Liver (tissue), 9 donors: ENCODE results near the gene GOLGA1. TPM values are rescaled to one million over a fixed set of nuclear protein-coding genes. Genes with fewer than 3 reads are reported as not detected.

ENCODE experiments used
- DNase-seq: peaks from one replicate; pipeline ENCODE4 v3.0.0-alpha.2; 2017; ENCODE audit warnings: low spot score
- H3K27ac ChIP-seq, 2 donors: one replicate each; pipeline ENCODE4 v1.7.0; 2013; ENCODE audit warnings: inconsistent platforms in 2 of 2, low read length in 2 of 2, control low read depth in 1 of 2, low read depth in 1 of 2, mild to moderate bottlenecking in 1 of 2
- H3K27me3 ChIP-seq, 4 donors: one replicate each; pipeline versions ENCODE4 v1.6.1 to v1.7.0; 2013; ENCODE audit warnings: low read length in 3 of 4, inconsistent platforms in 1 of 4, mild to moderate bottlenecking in 1 of 4, moderate library complexity in 1 of 4; ENCODE audit not compliant: control insufficient read depth in 4 of 4, insufficient read depth in 4 of 4
- H3K36me3 ChIP-seq, 4 donors: one replicate each; pipeline versions ENCODE4 v1.6.1 to v1.7.0; 2013; ENCODE audit warnings: low read length in 3 of 4, mild to moderate bottlenecking in 3 of 4, low read depth in 1 of 4, moderate library complexity in 1 of 4; ENCODE audit not compliant: control insufficient read depth in 4 of 4, insufficient read depth in 3 of 4
- H3K4me1 ChIP-seq, 4 donors: one replicate each; pipeline versions ENCODE4 v1.6.1 to v1.7.0; 2013; ENCODE audit warnings: low read length in 3 of 4, mild to moderate bottlenecking in 3 of 4, moderate library complexity in 1 of 4; ENCODE audit not compliant: control insufficient read depth in 4 of 4, insufficient read depth in 4 of 4
- H3K4me3 ChIP-seq, 3 donors: one replicate each; pipeline versions ENCODE4 v1.6.1 to v1.7.0; 2013; ENCODE audit warnings: low read length in 3 of 3, control low read depth in 1 of 3, low read depth in 1 of 3, mild to moderate bottlenecking in 1 of 3
- H3K9ac ChIP-seq, 2 donors: one replicate each; pipeline ENCODE4 v1.7.0; 2013; ENCODE audit warnings: low read length in 2 of 2, mild to moderate bottlenecking in 2 of 2, moderate library complexity in 2 of 2, control low read depth in 1 of 2, low read depth in 1 of 2
- H3K9me3 ChIP-seq, 4 donors: one replicate each; pipeline versions ENCODE4 v1.6.1 to v1.7.0; 2013; ENCODE audit warnings: low read length in 3 of 4; ENCODE audit not compliant: control insufficient read depth in 4 of 4
- EGR1 ChIP-seq, 2 donors: IDR thresholded peaks; 2 replicates each; pipeline ENCODE4 v1.6.1; 2016 to 2018; ENCODE audit warnings: antibody characterized with exemption in 2 of 2, low read depth in 2 of 2
- FOXA1 ChIP-seq: IDR thresholded peaks from 2 replicates; pipeline ENCODE4 v1.6.1; 2016; ENCODE audit warnings: antibody characterized with exemption
- FOXA2 ChIP-seq: IDR thresholded peaks from 2 replicates; pipeline ENCODE4 v1.6.1; 2016; ENCODE audit warnings: antibody characterized with exemption
- HNF4G ChIP-seq: IDR thresholded peaks from 2 replicates; pipeline ENCODE4 v1.6.1; 2016; ENCODE audit warnings: antibody characterized with exemption
- NR2F2 ChIP-seq: IDR thresholded peaks from 2 replicates; pipeline ENCODE4 v1.6.1; 2016; ENCODE audit warnings: antibody characterized with exemption
- SP1 ChIP-seq: IDR thresholded peaks from 2 replicates; pipeline ENCODE4 v1.6.1; 2018; ENCODE audit warnings: antibody characterized with exemption, mild to moderate bottlenecking
- WGBS: extraction: QIAGEN DNeasy Blood & Tissue Kit; methylation state at CpG from one replicate; pipeline ENCODE4 v1.1.7; 2013; 5-methylcytosine and 5-hydroxymethylcytosine counted together
- polyA plus RNA-seq, 2 donors: library from polyadenylated mRNA; stranded (reverse) in 1 of 2; unstranded in 1 of 2; fragments of 200-250 nt in 1 of 2; fragments of >200 nt in 1 of 2; fragmentation: Nextera tagmentation in 1 of 2; extraction: Ambion mirVana in 1 of 2; gene quantifications; one replicate each; pipeline versions ENCODE4 v1.2.1 to v1.2.3, GENCODE V29; 2013 to 2015
- total RNA-seq, 2 donors: library from RNA; depleted of rRNA; stranded (reverse); fragments of >200 nt; gene quantifications; one replicate each; pipeline ENCODE4 v1.2.3, GENCODE V29; 2014
- TF ChIP-seq, protein P1 (sequence below): IDR thresholded peaks from 2 replicates; pipeline ENCODE4 v1.6.1; 2016; ENCODE audit warnings: antibody characterized with exemption, mild to moderate bottlenecking
- TF ChIP-seq, protein P2 (sequence below): IDR thresholded peaks from 2 replicates; pipeline ENCODE4 v1.6.1; 2016; ENCODE audit warnings: antibody characterized with exemption
- TF ChIP-seq, protein P3 (sequence below): fragments of 150-350 bp; IDR thresholded peaks from 2 replicates; pipeline ENCODE4 v1.5.1; 2017; ENCODE audit warnings: improper control_type of control experiment, low read depth, low read length; ENCODE audit not compliant: missing input control
- donor health status: healthy.
- donor health status: healthy.
- donor health status: healthy.
- donor health status: healthy.
- donor health status: healthy.

The GOLGA1 gene
- total and polyA plus RNA-seq, 4 donors: 5.9 to 17.6 (median 8.9) TPM

DNA sequence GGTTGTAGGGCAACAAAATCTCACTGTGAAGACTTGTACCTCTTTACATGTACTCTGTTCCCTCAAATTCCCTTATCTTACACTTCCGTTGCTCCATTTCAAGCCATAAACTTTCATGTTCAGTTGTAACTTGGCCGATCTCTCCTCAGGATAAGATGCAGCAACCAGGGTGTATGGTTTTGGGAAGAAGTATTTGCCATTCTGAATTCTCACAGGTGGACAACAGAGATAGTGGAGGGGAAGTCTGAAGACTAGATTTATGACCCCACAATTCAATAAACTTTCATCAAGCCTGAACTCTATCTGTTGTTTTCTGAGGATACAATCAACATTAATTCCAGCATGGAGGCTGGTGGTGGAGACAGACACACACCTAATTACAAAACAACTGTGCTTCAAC is 27.5 kb downstream of the GOLGA1 start:
- no peak for DNase-seq
- H3K27ac ChIP-seq: no peak overlapping the region
- H3K4me3 ChIP-seq: no peak overlapping the region
- peaks cover 6 to 48% (median 35%) of the 10 kb centered on the region in 4 donors for H3K36me3 ChIP-seq
- H3K27me3 ChIP-seq: no peaks in the 10 kb centered on the region
- no peak overlapping the region for H3K9ac ChIP-seq
- no peak for TF ChIP-seq SP1
- TF ChIP-seq, protein P1, sequence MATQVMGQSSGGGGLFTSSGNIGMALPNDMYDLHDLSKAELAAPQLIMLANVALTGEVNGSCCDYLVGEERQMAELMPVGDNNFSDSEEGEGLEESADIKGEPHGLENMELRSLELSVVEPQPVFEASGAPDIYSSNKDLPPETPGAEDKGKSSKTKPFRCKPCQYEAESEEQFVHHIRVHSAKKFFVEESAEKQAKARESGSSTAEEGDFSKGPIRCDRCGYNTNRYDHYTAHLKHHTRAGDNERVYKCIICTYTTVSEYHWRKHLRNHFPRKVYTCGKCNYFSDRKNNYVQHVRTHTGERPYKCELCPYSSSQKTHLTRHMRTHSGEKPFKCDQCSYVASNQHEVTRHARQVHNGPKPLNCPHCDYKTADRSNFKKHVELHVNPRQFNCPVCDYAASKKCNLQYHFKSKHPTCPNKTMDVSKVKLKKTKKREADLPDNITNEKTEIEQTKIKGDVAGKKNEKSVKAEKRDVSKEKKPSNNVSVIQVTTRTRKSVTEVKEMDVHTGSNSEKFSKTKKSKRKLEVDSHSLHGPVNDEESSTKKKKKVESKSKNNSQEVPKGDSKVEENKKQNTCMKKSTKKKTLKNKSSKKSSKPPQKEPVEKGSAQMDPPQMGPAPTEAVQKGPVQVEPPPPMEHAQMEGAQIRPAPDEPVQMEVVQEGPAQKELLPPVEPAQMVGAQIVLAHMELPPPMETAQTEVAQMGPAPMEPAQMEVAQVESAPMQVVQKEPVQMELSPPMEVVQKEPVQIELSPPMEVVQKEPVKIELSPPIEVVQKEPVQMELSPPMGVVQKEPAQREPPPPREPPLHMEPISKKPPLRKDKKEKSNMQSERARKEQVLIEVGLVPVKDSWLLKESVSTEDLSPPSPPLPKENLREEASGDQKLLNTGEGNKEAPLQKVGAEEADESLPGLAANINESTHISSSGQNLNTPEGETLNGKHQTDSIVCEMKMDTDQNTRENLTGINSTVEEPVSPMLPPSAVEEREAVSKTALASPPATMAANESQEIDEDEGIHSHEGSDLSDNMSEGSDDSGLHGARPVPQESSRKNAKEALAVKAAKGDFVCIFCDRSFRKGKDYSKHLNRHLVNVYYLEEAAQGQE: no peak
- no peak for TF ChIP-seq FOXA1
- no peak for TF ChIP-seq FOXA2
- no peak for TF ChIP-seq NR2F2
- TF ChIP-seq HNF4G: no peak
- TF ChIP-seq, protein P2, sequence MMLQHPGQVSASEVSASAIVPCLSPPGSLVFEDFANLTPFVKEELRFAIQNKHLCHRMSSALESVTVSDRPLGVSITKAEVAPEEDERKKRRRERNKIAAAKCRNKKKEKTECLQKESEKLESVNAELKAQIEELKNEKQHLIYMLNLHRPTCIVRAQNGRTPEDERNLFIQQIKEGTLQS: no peak
- 99% methylated on average over 2 of the region's 2 CpGs for WGBS
- no peaks in the 10 kb centered on the region for H3K4me1 ChIP-seq
- H3K9me3 ChIP-seq: no peaks in the 10 kb centered on the region

DNA sequence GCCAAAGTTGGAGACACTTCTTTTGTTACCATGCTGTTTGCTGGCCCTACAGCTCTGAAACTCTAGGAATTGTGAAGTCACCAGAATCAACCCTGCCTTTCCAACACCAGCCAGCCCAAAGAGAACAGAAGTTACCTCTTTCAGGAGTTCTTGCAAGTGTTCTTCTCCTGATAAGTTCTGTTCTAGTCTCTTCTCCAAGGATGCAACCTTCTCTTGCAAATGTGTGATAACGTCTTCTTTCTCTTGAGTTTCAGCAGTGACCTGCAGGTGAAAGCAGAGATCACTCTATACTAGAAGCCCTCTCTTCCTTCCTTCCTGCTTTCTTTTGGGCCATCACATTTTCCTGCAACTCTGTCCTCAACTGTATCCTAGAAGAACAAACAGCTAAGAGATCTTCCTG is 29.1 kb downstream of the GOLGA1 start:
- peaks cover 5 to 55% (median 41%) of the 10 kb centered on the region in 4 donors for H3K36me3 ChIP-seq
- no peaks in the 10 kb centered on the region for H3K4me1 ChIP-seq
- 89% methylated on average over 1 of the region's 1 CpG for whole genome bisulfite sequencing
- TF ChIP-seq EGR1 (IDR thresholded peaks at IDR 0.05; ENCODE audit: low read depth in 2 of 2): no peak
- H3K9me3 ChIP-seq: no peaks in the 10 kb centered on the region
- no peak overlapping the region for H3K27ac ChIP-seq
- H3K27me3 ChIP-seq: no peaks in the 10 kb centered on the region
- no peak overlapping the region for H3K4me3 ChIP-seq
- DNase-seq: no peak
- no peak overlapping the region for H3K9ac ChIP-seq

DNA sequence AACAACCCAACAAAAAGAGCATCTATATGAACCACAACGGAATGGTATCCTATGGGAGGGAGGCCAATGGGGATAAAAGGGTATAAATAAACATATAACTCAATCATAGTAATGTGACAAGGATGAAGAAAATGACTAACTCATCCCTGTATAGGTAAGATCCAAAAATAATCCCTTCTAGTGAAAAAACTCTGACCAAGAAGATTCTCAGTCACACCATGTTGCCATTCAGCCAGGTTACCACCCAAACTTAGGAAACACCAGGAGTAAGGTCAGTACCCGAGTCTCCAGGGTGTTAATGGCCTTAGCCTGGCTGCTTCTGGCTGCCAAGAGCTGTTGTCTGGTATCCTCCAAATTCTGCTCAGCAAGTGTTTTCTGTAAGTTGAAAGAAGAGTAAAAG is 32.8 kb downstream of the GOLGA1 start:
- Histone ChIP-seq H3K27ac (no peak overlapping the region), H3K9ac (no peak overlapping the region), H3K36me3 (peaks cover 8 to 39% (median 32%) of the 10 kb centered on the region in 4 donors), H3K4me1 (no peaks in the 10 kb centered on the region), H3K9me3 (no peaks in the 10 kb centered on the region), H3K4me3 (no peak overlapping the region), H3K27me3 (no peaks in the 10 kb centered on the region)
- TF ChIP-seq, protein P3, sequence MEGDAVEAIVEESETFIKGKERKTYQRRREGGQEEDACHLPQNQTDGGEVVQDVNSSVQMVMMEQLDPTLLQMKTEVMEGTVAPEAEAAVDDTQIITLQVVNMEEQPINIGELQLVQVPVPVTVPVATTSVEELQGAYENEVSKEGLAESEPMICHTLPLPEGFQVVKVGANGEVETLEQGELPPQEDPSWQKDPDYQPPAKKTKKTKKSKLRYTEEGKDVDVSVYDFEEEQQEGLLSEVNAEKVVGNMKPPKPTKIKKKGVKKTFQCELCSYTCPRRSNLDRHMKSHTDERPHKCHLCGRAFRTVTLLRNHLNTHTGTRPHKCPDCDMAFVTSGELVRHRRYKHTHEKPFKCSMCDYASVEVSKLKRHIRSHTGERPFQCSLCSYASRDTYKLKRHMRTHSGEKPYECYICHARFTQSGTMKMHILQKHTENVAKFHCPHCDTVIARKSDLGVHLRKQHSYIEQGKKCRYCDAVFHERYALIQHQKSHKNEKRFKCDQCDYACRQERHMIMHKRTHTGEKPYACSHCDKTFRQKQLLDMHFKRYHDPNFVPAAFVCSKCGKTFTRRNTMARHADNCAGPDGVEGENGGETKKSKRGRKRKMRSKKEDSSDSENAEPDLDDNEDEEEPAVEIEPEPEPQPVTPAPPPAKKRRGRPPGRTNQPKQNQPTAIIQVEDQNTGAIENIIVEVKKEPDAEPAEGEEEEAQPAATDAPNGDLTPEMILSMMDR: no peak
- TF ChIP-seq SP1: no peak
- TF ChIP-seq, protein P2: no peak
- DNase-seq: no peak
- WGBS: 94% methylated on average over 2 of the region's 2 CpGs
